CD4-positive, alpha-beta T cell (primary cell): ENCODE data around the gene OCA2. TPM values are rescaled to one million over a fixed set of nuclear protein-coding genes. Genes with fewer than 3 reads are reported as not detected.

Source experiments
- ATAC-seq: fragments of 200-7000 bp; cut with Tn5 transposase; one replicate; pipeline ENCODE4 v1.10.0; 2022; ENCODE audit warnings: mild to moderate bottlenecking; ENCODE audit not compliant: poor library complexity
- CTCF ChIA-PET: fragments of 350-600 bp; sonication (Branson Sonifier 250); formaldehyde crosslinking; loops from one replicate; lab custom pipeline; 2021; ENCODE audit warnings: antibody characterized with exemption, inconsistent platforms; lab: Charles Lee
- POLR2A ChIA-PET: fragments of 350-600 bp; sonication (Branson Sonifier 250); formaldehyde crosslinking; loops from one replicate; lab custom pipeline; 2021; ENCODE audit warnings: antibody characterized with exemption, inconsistent platforms; lab: Charles Lee
- DNase-seq, 14 experiments: peaks; one replicate each; pipeline ENCODE4 v3.0.0-alpha.2; 2013 to 2020; ENCODE audit warnings: mixed read lengths in 2 of 14
- H3K27ac ChIP-seq, 2 donors: one replicate each; pipeline versions ENCODE4 v1.5.1 to v1.7.0; 2013; ENCODE audit warnings: low read length in 2 of 2, low read depth in 1 of 2, mild to moderate bottlenecking in 1 of 2
- H3K27me3 ChIP-seq, 2 experiments: 1 replicate in 1 of 2; 2 replicates in 1 of 2; pipeline versions ENCODE4 v1.6.1 to v1.7.0; 2013; ENCODE audit warnings: low read length in 2 of 2, control low read depth in 1 of 2, mild to moderate bottlenecking in 1 of 2, moderate library complexity in 1 of 2; ENCODE audit not compliant: insufficient read depth in 2 of 2, control insufficient read depth in 1 of 2
- H3K36me3 ChIP-seq: one replicate; pipeline ENCODE4 v1.6.1; 2013; ENCODE audit warnings: low read length, control low read depth; ENCODE audit not compliant: insufficient read depth
- H3K4me1 ChIP-seq: one replicate; pipeline ENCODE4 v1.6.1; 2013; ENCODE audit warnings: low read length, control low read depth; ENCODE audit not compliant: insufficient read depth
- H3K4me3 ChIP-seq: one replicate; pipeline ENCODE4 v1.5.1; 2013; ENCODE audit warnings: mild to moderate bottlenecking, low read length, moderate library complexity
- H3K9me3 ChIP-seq, 2 experiments: 1 replicate in 1 of 2; 2 replicates in 1 of 2; pipeline versions ENCODE4 v1.6.1 to v1.7.0; 2013; ENCODE audit warnings: low read length in 2 of 2, mild to moderate bottlenecking in 2 of 2, control low read depth in 1 of 2, moderate library complexity in 1 of 2; ENCODE audit not compliant: control insufficient read depth in 1 of 2, insufficient read depth in 1 of 2
- H3K27ac Mint-ChIP-seq: one replicate; pipeline ENCODE4 v1.8.0; 2020; ENCODE audit warnings: mixed read lengths
- H3K27me3 Mint-ChIP-seq: one replicate; pipeline ENCODE4 v1.8.0; 2021; ENCODE audit warnings: mixed read lengths
- H3K36me3 Mint-ChIP-seq: one replicate; pipeline ENCODE4 v1.8.0; 2021; ENCODE audit warnings: low read depth, mixed read lengths
- H3K4me1 Mint-ChIP-seq: one replicate; pipeline ENCODE4 v1.8.0; 2021; ENCODE audit warnings: low read depth, mixed read lengths
- H3K4me3 Mint-ChIP-seq: one replicate; pipeline ENCODE4 v1.8.0; 2020; ENCODE audit warnings: mild to moderate bottlenecking, mixed read lengths
- H3K9me3 Mint-ChIP-seq: one replicate; pipeline ENCODE4 v1.8.0; 2020; ENCODE audit warnings: mixed read lengths
- CTCF ChIP-seq: fragments of 200-600 bp; IDR thresholded peaks from one replicate; pipeline ENCODE4 v1.8.0; 2022; ENCODE audit warnings: antibody characterized with exemption, mild to moderate bottlenecking
- intact Hi-C, 2 experiments: fragments of 100-400 bp; cut with DNase I in 1 of 2; cut with micrococcal nuclease in 1 of 2; formaldehyde crosslinking; loops; one replicate each; pipeline versions ENCODE4 v1.15.1 to v1.9.0; 2023 to 2025; cut with DNase I, micrococcal nuclease
- total RNA-seq, 174 experiments: library from RNA in 2 of 174; stranded (reverse) in 2 of 174; gene quantifications; one replicate each; pipeline ENCODE4 v1.2.3 and lab custom pipeline; 2021 to 2026

The OCA2 gene
- total RNA-seq, 2 experiments from 2014 or later: not detected

- Histone ChIP-seq H3K27ac (no peak overlapping the region), H3K9me3 (no peaks in the 10 kb centered on the region), H3K36me3 (no peaks in the 10 kb centered on the region), H3K4me3 (no peak overlapping the region), H3K27me3 (no peaks in the 10 kb centered on the region), H3K4me1 (no peaks in the 10 kb centered on the region)
- DNase-seq (no peak), ATAC-seq (no peak)
- H3K36me3 Mint-ChIP-seq: no peaks in the 10 kb centered on the region
- no peak overlapping the region for H3K4me3 Mint-ChIP-seq
- no peak for TF ChIP-seq CTCF
- ChIA-PET POLR2A (no interaction called here), CTCF (no interaction called here)
- no peaks in the 10 kb centered on the region for H3K4me1 Mint-ChIP-seq
- no peak overlapping the region for H3K27ac Mint-ChIP-seq
- intact Hi-C loops: no loop called here
- no peaks in the 10 kb centered on the region for H3K27me3 Mint-ChIP-seq
- H3K9me3 Mint-ChIP-seq: peaks cover 10% of the 10 kb centered on the region
These were observed 165.6 kb downstream of the OCA2 start for GRCh38 chr15:27933562-27933961.

GRCh38 chr15:27932600-27932999 lies 166.5 kb downstream of the OCA2 start:
- ChIA-PET CTCF (no interaction called here), POLR2A (no interaction called here)
- no peaks in the 10 kb centered on the region for H3K4me1 ChIP-seq
- no peaks in the 10 kb centered on the region for H3K27me3 ChIP-seq
- no peaks in the 10 kb centered on the region for H3K4me1 Mint-ChIP-seq
- DNase-seq (no peak), ATAC-seq (no peak)
- peaks cover 10% of the 10 kb centered on the region for H3K9me3 Mint-ChIP-seq
- H3K36me3 Mint-ChIP-seq: no peaks in the 10 kb centered on the region
- H3K27ac ChIP-seq: no peak overlapping the region
- no peak overlapping the region for H3K4me3 ChIP-seq
- no peak for TF ChIP-seq CTCF
- no peaks in the 10 kb centered on the region for H3K27me3 Mint-ChIP-seq
- H3K36me3 ChIP-seq: no peaks in the 10 kb centered on the region
- no peak overlapping the region for H3K4me3 Mint-ChIP-seq
- intact Hi-C loops: no loop called here
- H3K27ac Mint-ChIP-seq: no peak overlapping the region
- H3K9me3 ChIP-seq: no peaks in the 10 kb centered on the region

- H3K9me3 ChIP-seq: no peaks in the 10 kb centered on the region
- H3K27ac ChIP-seq: no peak overlapping the region
- no peak overlapping the region for H3K27ac Mint-ChIP-seq
- no peaks in the 10 kb centered on the region for H3K36me3 Mint-ChIP-seq
- intact Hi-C loops: no loop called here
- POLR2A ChIA-PET: no interaction called here
- no peak for TF ChIP-seq CTCF
- ATAC-seq (no peak), DNase-seq (no peak)
- no peaks in the 10 kb centered on the region for H3K4me1 ChIP-seq
- H3K9me3 Mint-ChIP-seq: peaks cover 11% of the 10 kb centered on the region
- no peak overlapping the region for H3K4me3 Mint-ChIP-seq
- H3K4me1 Mint-ChIP-seq: no peaks in the 10 kb centered on the region
- CTCF ChIA-PET: no interaction called here
- no peak overlapping the region for H3K4me3 ChIP-seq
- H3K27me3 ChIP-seq: no peaks in the 10 kb centered on the region
- no peaks in the 10 kb centered on the region for H3K36me3 ChIP-seq
- no peaks in the 10 kb centered on the region for H3K27me3 Mint-ChIP-seq
These were observed 170.7 kb downstream of the OCA2 start for GRCh38 chr15:27928386-27928785.
